H1 (cell line): ENCODE data around the gene LRRC14B. TPM values are rescaled to one million over a fixed set of nuclear protein-coding genes. Genes with fewer than 3 reads are reported as not detected.

ENCODE experiments used
- CTCF ChIA-PET: fragments of 300-600 bp; sonication (Branson Sonifier 250); formaldehyde crosslinking; loops from one replicate; lab custom pipeline; 2021; ENCODE audit not compliant: partially characterized antibody; lab: Charles Lee
- POLR2A ChIA-PET: fragments of 300-600 bp; sonication (Branson Sonifier 250); formaldehyde crosslinking; loops from one replicate; lab custom pipeline; 2021; ENCODE audit warnings: inconsistent platforms; ENCODE audit not compliant: partially characterized antibody; lab: Charles Lee
- DNase-seq, 2 experiments: peaks; one replicate each; pipeline versions ENCODE4 v3.0.0 to v3.0.0-alpha.2; 2010 to 2022; ENCODE audit warnings: low spot score in 2 of 2, low read depth in 1 of 2, mixed read lengths in 1 of 2
- FAIRE-seq: peaks from 2 replicates; lab custom pipeline; 2011; peaks lifted over from hg19 to GRCh38; lab: Jason Lieb, UNC
- H2AFZ ChIP-seq: 2 replicates; pipeline ENCODE4 v1.8.1; 2012; ENCODE audit warnings: low read length, inconsistent platforms
- H2AK5ac ChIP-seq: 2 replicates; pipeline ENCODE4 v1.6.1; 2013; ENCODE audit warnings: low read depth, low read length
- H2BK120ac ChIP-seq: replicated peaks from 2 replicates; pipeline ENCODE3; 2013; ENCODE audit warnings: low read depth, low read length, inconsistent platforms
- H2BK12ac ChIP-seq: 2 replicates; pipeline ENCODE4 v1.6.1; 2013; ENCODE audit warnings: low read depth, low read length
- H2BK15ac ChIP-seq: 2 replicates; pipeline ENCODE4 v1.6.1; 2013; ENCODE audit warnings: low read length
- H2BK20ac ChIP-seq: 2 replicates; pipeline ENCODE4 v1.6.1; 2013; ENCODE audit warnings: low read length
- H2BK5ac ChIP-seq: 2 replicates; pipeline ENCODE4 v1.6.1; 2013; ENCODE audit warnings: low read depth, low read length
- H3K14ac ChIP-seq: 2 replicates; pipeline ENCODE4 v1.6.1; 2013; ENCODE audit warnings: inconsistent platforms; ENCODE audit not compliant: insufficient read length
- H3K18ac ChIP-seq: 2 replicates; pipeline ENCODE4 v1.6.1; 2013; ENCODE audit warnings: low read length; ENCODE audit errors: extremely low read depth
- H3K23ac ChIP-seq: 2 replicates; pipeline ENCODE4 v1.6.1; 2013; ENCODE audit warnings: inconsistent platforms; ENCODE audit not compliant: insufficient read length
- H3K23me2 ChIP-seq: 2 replicates; pipeline ENCODE4 v1.6.1; 2013; ENCODE audit warnings: low read depth, low read length
- H3K27ac ChIP-seq: 2 replicates; pipeline ENCODE4 v1.6.1; 2011; ENCODE audit warnings: low read depth, low read length, inconsistent platforms
- H3K27me3 ChIP-seq, 4 experiments: replicated peaks in 1 of 4; 1 replicate in 1 of 4; 2 replicates in 3 of 4; pipeline versions ENCODE4 v1.6.1 to v1.8.1; 2011 to 2013; ENCODE audit warnings: low read length in 3 of 4, mild to moderate bottlenecking in 3 of 4, inconsistent platforms in 2 of 4, mixed read lengths in 2 of 4, moderate library complexity in 1 of 4; ENCODE audit not compliant: control insufficient read depth in 3 of 4, insufficient read depth in 3 of 4; ENCODE audit errors: extremely low read depth in 1 of 4
- H3K36me3 ChIP-seq, 4 experiments: 2 replicates each; pipeline versions ENCODE4 v1.6.1 to v1.8.1; 2011 to 2013; ENCODE audit warnings: mild to moderate bottlenecking in 4 of 4, low read length in 3 of 4, moderate library complexity in 2 of 4, control low read depth in 1 of 4, inconsistent platforms in 1 of 4; ENCODE audit not compliant: insufficient read depth in 4 of 4, control insufficient read depth in 2 of 4
- H3K4ac ChIP-seq: replicated peaks from 2 replicates; pipeline ENCODE3; 2013; ENCODE audit warnings: low read length, low read depth, mixed read lengths, inconsistent platforms; ENCODE audit not compliant: insufficient read length
- H3K4me1 ChIP-seq, 4 experiments: replicated peaks in 1 of 4; 1 replicate in 1 of 4; 2 replicates in 3 of 4; pipeline versions ENCODE4 v1.6.1 to v1.8.1; 2011 to 2013; ENCODE audit warnings: low read length in 3 of 4, inconsistent platforms in 2 of 4, mixed read lengths in 1 of 4; ENCODE audit not compliant: insufficient read depth in 4 of 4, control insufficient read depth in 3 of 4
- H3K4me2 ChIP-seq, 2 experiments: 2 replicates each; pipeline versions ENCODE4 v1.6.1 to v1.8.1; 2011 to 2013; ENCODE audit warnings: low read depth in 2 of 2, low read length in 2 of 2, control low read depth in 1 of 2, inconsistent platforms in 1 of 2, mild to moderate bottlenecking in 1 of 2; ENCODE audit not compliant: insufficient read depth in 1 of 2
- H3K4me3 ChIP-seq, 4 experiments: fragments of 200-600, 300-600 bp in 1 of 4; sonication (generic), shearing (Covaris generic), sonication (Bioruptor Twin) in 1 of 4; 2 replicates each; pipeline versions ENCODE4 v1.5.1 to v1.8.1; 2011 to 2016; ENCODE audit warnings: low read length in 4 of 4, low read depth in 3 of 4, control low read depth in 2 of 4, inconsistent platforms in 2 of 4, mild to moderate bottlenecking in 2 of 4, mixed read lengths in 1 of 4, moderate library complexity in 1 of 4; ENCODE audit not compliant: insufficient read depth in 2 of 4; ENCODE audit errors: extremely low read depth in 1 of 4
- H3K56ac ChIP-seq: replicated peaks from 2 replicates; pipeline ENCODE3; 2013; ENCODE audit warnings: low read depth, mild to moderate bottlenecking, mixed read lengths, low read length, inconsistent platforms; ENCODE audit not compliant: insufficient read length
- H3K79me1 ChIP-seq: 2 replicates; pipeline ENCODE4 v1.6.1; 2013; ENCODE audit warnings: low read depth, low read length, control low read depth
- H3K79me2 ChIP-seq, 2 experiments: 2 replicates each; pipeline versions ENCODE4 v1.6.1 to v1.8.1; 2012 to 2013; ENCODE audit warnings: low read length in 2 of 2, mild to moderate bottlenecking in 2 of 2, inconsistent platforms in 1 of 2; ENCODE audit not compliant: insufficient read depth in 2 of 2, control insufficient read depth in 1 of 2
- H3K9ac ChIP-seq, 4 experiments: replicated peaks in 1 of 4; 1 replicate in 1 of 4; 2 replicates in 3 of 4; pipeline versions ENCODE4 v1.6.1 to v1.8.1; 2011 to 2013; ENCODE audit warnings: low read depth in 3 of 4, low read length in 3 of 4, control low read depth in 2 of 4, mild to moderate bottlenecking in 2 of 4, moderate library complexity in 2 of 4, inconsistent platforms in 1 of 4; ENCODE audit errors: extremely low read depth in 1 of 4
- H3K9me3 ChIP-seq, 2 experiments: 2 replicates each; pipeline versions ENCODE4 v1.6.1 to v1.8.1; 2012 to 2013; ENCODE audit warnings: mild to moderate bottlenecking in 2 of 2, moderate library complexity in 2 of 2, control low read depth in 1 of 2, inconsistent platforms in 1 of 2, low read depth in 1 of 2, low read length in 1 of 2, mixed read lengths in 1 of 2; ENCODE audit not compliant: insufficient read depth in 2 of 2
- H4K20me1 ChIP-seq, 2 experiments: replicated peaks in 1 of 2; 2 replicates each; pipeline versions ENCODE3 to v1.8.1; 2011 to 2013; ENCODE audit warnings: inconsistent platforms in 2 of 2, low read length in 2 of 2, mild to moderate bottlenecking in 1 of 2; ENCODE audit not compliant: insufficient read depth in 2 of 2, control insufficient read depth in 1 of 2
- H4K5ac ChIP-seq: 2 replicates; pipeline ENCODE4 v1.6.1; 2013; ENCODE audit warnings: low read length, low read depth, mixed read lengths, inconsistent platforms; ENCODE audit not compliant: insufficient read length
- H4K8ac ChIP-seq: 2 replicates; pipeline ENCODE4 v1.8.0; 2013; ENCODE audit warnings: mild to moderate bottlenecking, moderate library complexity, low read length, inconsistent platforms; ENCODE audit not compliant: insufficient read depth; ENCODE audit errors: extremely low read depth
- H4K91ac ChIP-seq: replicated peaks from 2 replicates; pipeline ENCODE3; 2013; ENCODE audit warnings: low read length, mixed read lengths, inconsistent platforms; ENCODE audit not compliant: insufficient read length
- CTCF ChIP-seq, 3 experiments: IDR thresholded peaks; 1 replicate in 2 of 3; 2 replicates in 1 of 3; pipeline versions ENCODE4 v1.5.1 to v1.6.1; 2011; ENCODE audit warnings: low read length in 3 of 3, mild to moderate bottlenecking in 3 of 3, inconsistent platforms in 2 of 3, low read depth in 1 of 3, moderate library complexity in 1 of 3; ENCODE audit not compliant: insufficient read depth in 1 of 3; ENCODE audit errors: control extremely low read depth in 1 of 3
- JUN ChIP-seq: IDR thresholded peaks from 2 replicates; pipeline ENCODE4 v1.6.1; 2011; ENCODE audit warnings: low read depth, mild to moderate bottlenecking, improper control_type of control experiment, low read length
- POLR2AphosphoS5 ChIP-seq: IDR thresholded peaks from 2 replicates; pipeline ENCODE4 v1.6.1; 2011; ENCODE audit warnings: low read depth, low read length
- SAP30 ChIP-seq: fragments of 300-600 bp; sonication (generic); IDR thresholded peaks from 2 replicates; pipeline ENCODE4 v1.7.1; 2012; ENCODE audit warnings: low read length, moderate library complexity, mild to moderate bottlenecking, inconsistent platforms; ENCODE audit not compliant: insufficient read depth, insufficient replicate concordance
- SIN3A ChIP-seq, 2 experiments: IDR thresholded peaks in 1 of 2; conservative IDR thresholded peaks in 1 of 2; 2 replicates each; pipeline ENCODE4 v1.6.1; 2011 to 2012; ENCODE audit warnings: low read length in 2 of 2, improper control_type of control experiment in 1 of 2, low read depth in 1 of 2, mild to moderate bottlenecking in 1 of 2
- YY1 ChIP-seq: IDR thresholded peaks from 2 replicates; pipeline ENCODE4 v1.6.1; 2011; ENCODE audit warnings: low read depth, mild to moderate bottlenecking, low read length
- WGBS, 2 experiments: shearing (Covaris generic) in 1 of 2; methylation state at CpG; one replicate each; pipeline versions ENCODE4 v1.1.6 to v1.1.7; 2013 to 2015; ENCODE audit warnings: low lambda C conversion rate in 2 of 2, mixed read lengths in 2 of 2, inconsistent platforms in 1 of 2, low coverage in 1 of 2, missing lambda C conversion rate in 1 of 2; ENCODE audit not compliant: insufficient replicate concordance in 2 of 2, insufficient coverage in 1 of 2, insufficient read length in 1 of 2; ENCODE audit errors: extremely low coverage in 1 of 2, missing lambda C conversion rate in 1 of 2; 5-methylcytosine and 5-hydroxymethylcytosine counted together
- long read RNA-seq, 2 experiments: library from RNA in 1 of 2; library from capped mRNA in 1 of 2; stranded (forward); transcript quantifications; one replicate each; pipeline ENCODE4 v2.0.0, GENCODE V29; 2021; ENCODE audit warnings: inconsistent platforms in 1 of 2
- polyA minus RNA-seq, 3 experiments: library from RNA; depleted of rRNA, polyadenylated mRNA; stranded (reverse); fragments of >200 nt; gene quantifications; 1 replicate in 2 of 3; 2 replicates in 1 of 3; pipeline ENCODE4 v1.2.3, GENCODE V29; 2011
- polyA plus RNA-seq, 7 experiments: library from polyadenylated mRNA; depleted of rRNA in 3 of 7; stranded (reverse) in 5 of 7; unstranded in 2 of 7; fragments of >200 nt in 5 of 7; fragments of 200-250 nt in 2 of 7; gene quantifications; 1 replicate in 5 of 7; 2 replicates in 1 of 7; 4 replicates in 1 of 7; pipeline versions ENCODE4 v1.2.1 to v1.2.3, GENCODE V29; 2011 to 2013; ENCODE audit warnings: missing spikeins in 2 of 7, mixed read lengths in 2 of 7
- total RNA-seq: library from RNA; stranded (reverse); fragmentation: NEBNext Ultra II Directional; extraction: Animal tissue kit (Norgen Biotek cat#: 25700); gene quantifications from 2 replicates; pipeline ENCODE4 v1.2.1, GENCODE V29; 2021

LRRC14B gene
- total RNA-seq (not detected in 2 replicates), polyA plus RNA-seq (2011; rRNA removed) (not detected in 2 replicates), polyA minus RNA-seq (2011; rRNA and poly(A)+ RNA removed) (not detected in 2 replicates)
- polyA plus RNA-seq (2011; cell fraction: cytosol; rRNA removed), result not detected
- polyA plus RNA-seq (2011; cell fraction: nucleus; rRNA removed), result not detected
- not detected in 4 replicates for polyA plus RNA-seq (2012, experiment 1 of 2)
- polyA plus RNA-seq (2012, experiment 2 of 2), result not detected
- polyA plus RNA-seq (2013, experiment 1 of 2), result not detected
- polyA plus RNA-seq (2013, experiment 2 of 2), result not detected
- not detected for polyA minus RNA-seq (2011; cell fraction: cytosol; rRNA and poly(A)+ RNA removed)
- not detected for polyA minus RNA-seq (2011; cell fraction: nucleus; rRNA and poly(A)+ RNA removed)
- long read RNA-seq, experiment 1, result 0 reads
- long read RNA-seq, experiment 2, result 0 reads

- ChIA-PET CTCF (interaction anchor here (0.5 to 2.2 kb wide), 13 partner anchors 11 to 1427 kb away, joined by 3 to 7 read pairs (median 3); partner anchors contain the start of genes CCDC127 and SDHA), POLR2A (interaction anchor here (0.6 to 3.1 kb wide), 7 partner anchors 10 to 110 kb away, joined by 3 to 11 read pairs (median 3); partner anchors contain the start of genes CCDC127 and SDHA)
- no peak for DNase-seq
- Histone ChIP-seq H2AFZ (no peak within 1 kb of the TSS), H3K9me3 (no peaks in the 10 kb centered on the region), H3K18ac (no peak within 1 kb of the TSS), H3K4me1 (peaks cover 0 to 12% (median 9%) of the 10 kb centered on the region in 4 experiments; a peak in 5 of 7 replicates), H3K27ac (no peak within 1 kb of the TSS), H3K36me3 (no peaks in the 10 kb centered on the region), H3K9ac (no peak within 1 kb of the TSS), H2BK15ac (no peak within 1 kb of the TSS), H3K27me3 (no peaks in the 10 kb centered on the region), H3K23me2 (no peaks in the 10 kb centered on the region), H4K20me1 (peaks cover 3 to 12% of the 10 kb centered on the region in 2 experiments), H3K79me2 (no peaks in the 10 kb centered on the region), H3K4ac (no peak within 1 kb of the TSS), H2BK20ac (no peak within 1 kb of the TSS), H2BK5ac (no peak within 1 kb of the TSS), H4K5ac (no peak within 1 kb of the TSS), H2BK12ac (no peak within 1 kb of the TSS), H4K8ac (no peak within 1 kb of the TSS), H4K91ac (no peak within 1 kb of the TSS), H3K4me3 (no peak within 1 kb of the TSS), H3K4me2 (no peak within 1 kb of the TSS), H2AK5ac (no peak within 1 kb of the TSS), H3K79me1 (no peaks in the 10 kb centered on the region; the same call in 1 of the 2 replicates), H3K56ac (no peak within 1 kb of the TSS), H3K14ac (no peak within 1 kb of the TSS), H3K23ac (no peak within 1 kb of the TSS), H2BK120ac (no peak within 1 kb of the TSS)
- FAIRE-seq, result no peak
- WGBS, 2 experiments, result 87% methylated on average over 50 of the region's 56 CpGs; no CpG with 5 or more reads in 1 of the 2 experiments
- TF ChIP-seq SAP30 (no peak), CTCF (IDR thresholded peaks at IDR 0.05; ENCODE audit: control extremely low read depth in 1 of 3, insufficient read depth in 1 of 3, low read depth in 1 of 3, low read length in 3 of 3) (no peak), JUN (no peak), POLR2AphosphoS5 (no peak), SIN3A (conservative IDR thresholded peaks at IDR 0.05 in 1 of 2, IDR thresholded peaks at IDR 0.05 in 1 of 2; ENCODE audit: low read depth in 1 of 2, low read length in 2 of 2) (no peak), YY1 (no peak)
These were observed at the start of gene LRRC14B for GRCh38 chr5:191036-191948. Gene LRRC14B, plus strand, starts transcription at chr5:191495. Its CDS starts 44 bp downstream, at chr5:191539.
